Measurements from ENCODE around the gene TGM2.

DNA sequence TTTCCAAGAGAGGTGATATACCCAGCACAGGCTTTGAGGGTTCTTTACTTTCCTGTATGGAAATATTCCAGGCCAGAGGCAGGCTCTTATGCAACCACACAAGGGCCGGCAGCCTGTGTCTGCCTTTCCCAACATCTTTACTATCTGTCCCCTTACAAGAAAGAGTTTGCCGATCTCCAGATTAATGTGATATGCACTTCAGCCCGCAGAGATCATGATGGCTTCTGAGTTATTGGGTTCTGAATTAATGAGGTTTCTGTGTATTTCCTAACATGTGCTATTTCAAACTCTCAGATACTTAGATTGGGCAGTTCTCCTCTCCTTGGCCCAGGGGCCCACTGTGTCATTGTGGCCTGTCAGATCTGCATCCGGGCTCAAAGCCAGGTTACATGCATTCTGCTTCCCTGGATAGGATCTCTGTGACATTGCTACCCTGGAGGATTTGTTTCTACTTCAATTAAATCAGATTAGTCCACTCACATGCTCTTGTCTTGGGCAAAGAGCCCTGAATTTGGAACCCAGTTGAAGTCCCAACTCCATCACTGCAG is 56.6 kb downstream of the TGM2 start:
- peak in 1 of 2 donors; percentile 18 for TF ChIP-seq POLR2AphosphoS5 (IDR thresholded peaks at IDR 0.05)
- TF ChIP-seq CTCF (IDR thresholded peaks at IDR 0.05), result no peak
- TF ChIP-seq POLR2A (IDR thresholded peaks at IDR 0.05; ENCODE audit: low read depth), result no peak
- TF ChIP-seq EP300 (IDR thresholded peaks at IDR 0.05), result no peak

All from esophagus muscularis mucosa (tissue), 4 donors.